ENCODE data around the gene SLU7. TPM values are rescaled to one million over a fixed set of nuclear protein-coding genes. Genes with fewer than 3 reads are reported as not detected.

The SLU7 gene
- total RNA-seq, 1 experiment from 2014 or later: 33.3 TPM

DNA sequence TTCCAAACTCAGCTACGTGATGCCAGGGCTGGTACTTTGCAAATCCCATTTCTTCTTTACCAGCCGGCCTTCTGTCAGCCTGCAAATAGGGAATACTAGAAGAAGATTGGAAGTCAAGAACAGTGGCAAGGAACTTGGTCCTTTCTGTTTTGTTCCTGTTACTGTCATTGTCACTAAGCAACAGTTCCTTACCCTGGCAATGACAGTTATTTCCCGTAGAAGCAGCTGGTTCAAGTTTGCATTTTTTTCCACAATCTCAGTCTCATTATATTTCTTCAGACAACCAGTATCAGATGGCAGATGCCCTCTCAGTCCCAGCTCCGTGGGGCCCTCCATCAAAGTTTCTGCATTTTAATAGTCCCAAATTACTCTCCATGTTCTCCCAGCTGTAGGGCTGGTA is 39.4 kb downstream of the SLU7 start:
- Histone ChIP-seq H3K4me3 (ENCODE audit: low read length) (no peak overlapping the region), H3K9me2 (replicated peaks; ENCODE audit: low read length) (no peaks in the 10 kb centered on the region), H3F3A (ENCODE audit: low read length, unreplicated experiment) (no peaks in the 10 kb centered on the region), H3K9me3 (ENCODE audit: low read length) (no peaks in the 10 kb centered on the region), H3K36me3 (ENCODE audit: low read depth, low read length) (no peaks in the 10 kb centered on the region), H2AFZ (ENCODE audit: low read length) (no peak overlapping the region), H3K4me1 (ENCODE audit: insufficient read depth, low read length) (no peaks in the 10 kb centered on the region), H3K79me2 (ENCODE audit: low read length) (no peaks in the 10 kb centered on the region), H3K4me2 (ENCODE audit: low read length) (no peak overlapping the region), H4K20me1 (ENCODE audit: low read length) (no peaks in the 10 kb centered on the region), H3K27ac (ENCODE audit: low read length) (no peak overlapping the region), H3K9ac (ENCODE audit: low read length) (no peak overlapping the region), H3K27me3 (ENCODE audit: low read length) (peaks cover 9% of the 10 kb centered on the region; the same call in 1 of the 2 replicates)
- no peak for ATAC-seq
- no peak for DNase-seq
- no TSS peak for BruUV-seq (replicated peaks)
- TF ChIP-seq EZH2 (IDR thresholded peaks at IDR 0.05; ENCODE audit: low read length, unreplicated experiment) (no peak), CTCF (conservative IDR thresholded peaks at IDR 0.05; ENCODE audit: low read depth, low read length) (no peak), EZH2phosphoT487 (IDR thresholded peaks at IDR 0.05; ENCODE audit: borderline replicate concordance, low read length) (no peak)
- ChIA-PET CTCF (interaction anchor here (0.9 kb wide), 1 partner anchor 12 kb away, joined by 3 read pairs; no protein-coding TSS in a partner anchor), POLR2A (ENCODE audit: unreplicated experiment) (no interaction called here)
- intact Hi-C loops (cut with micrococcal nuclease): no loop called here

DNA sequence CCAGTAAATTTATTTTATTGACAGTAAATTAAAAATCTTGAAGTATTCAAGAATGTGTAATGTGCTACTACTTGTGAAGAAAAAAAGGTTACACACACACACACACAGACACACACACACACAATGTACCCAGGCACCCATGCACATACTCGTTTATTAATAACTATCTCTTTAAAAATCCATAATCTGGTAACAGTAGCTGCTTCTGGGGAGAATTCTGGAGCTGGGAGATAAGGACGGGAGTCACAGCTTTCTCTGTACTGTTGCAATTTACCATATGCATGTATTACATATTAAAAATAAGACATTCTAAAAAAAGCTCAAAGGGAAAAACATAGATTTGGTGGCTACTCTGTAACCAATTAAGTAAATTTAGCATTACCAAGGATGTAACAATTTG is 40.6 kb downstream of the SLU7 start:
- DNase-seq (no peak), ATAC-seq (no peak)
- Histone ChIP-seq H4K20me1 (ENCODE audit: low read length) (no peaks in the 10 kb centered on the region), H3K36me3 (ENCODE audit: low read depth, low read length) (no peaks in the 10 kb centered on the region), H3K9me2 (replicated peaks; ENCODE audit: low read length) (no peaks in the 10 kb centered on the region), H3K27me3 (ENCODE audit: low read length) (peaks cover 10% of the 10 kb centered on the region; the same call in 1 of the 2 replicates), H3F3A (ENCODE audit: low read length, unreplicated experiment) (no peaks in the 10 kb centered on the region), H2AFZ (ENCODE audit: low read length) (no peak overlapping the region), H3K9ac (ENCODE audit: low read length) (no peak overlapping the region), H3K4me2 (ENCODE audit: low read length) (no peak overlapping the region), H3K4me1 (ENCODE audit: insufficient read depth, low read length) (no peaks in the 10 kb centered on the region), H3K9me3 (ENCODE audit: low read length) (no peaks in the 10 kb centered on the region), H3K4me3 (ENCODE audit: low read length) (no peak overlapping the region), H3K79me2 (ENCODE audit: low read length) (no peaks in the 10 kb centered on the region), H3K27ac (ENCODE audit: low read length) (no peak overlapping the region)
- BruUV-seq (replicated peaks): no TSS peak
- TF ChIP-seq CTCF (conservative IDR thresholded peaks at IDR 0.05; ENCODE audit: low read depth, low read length): no peak
- TF ChIP-seq EZH2phosphoT487 (IDR thresholded peaks at IDR 0.05; ENCODE audit: borderline replicate concordance, low read length): no peak
- TF ChIP-seq EZH2 (IDR thresholded peaks at IDR 0.05; ENCODE audit: low read length, unreplicated experiment): no peak
- ChIA-PET POLR2A (ENCODE audit: unreplicated experiment) (no interaction called here), CTCF (no interaction called here)
- intact Hi-C loops (cut with micrococcal nuclease): no loop called here

- ATAC-seq (no peak), DNase-seq (no peak)
- Histone ChIP-seq H3K9ac (ENCODE audit: low read length) (no peak overlapping the region), H3K9me2 (replicated peaks; ENCODE audit: low read length) (no peaks in the 10 kb centered on the region), H4K20me1 (ENCODE audit: low read length) (no peaks in the 10 kb centered on the region), H3K4me2 (ENCODE audit: low read length) (no peak overlapping the region), H3K4me3 (ENCODE audit: low read length) (no peak overlapping the region), H3K9me3 (ENCODE audit: low read length) (no peaks in the 10 kb centered on the region), H3K27ac (ENCODE audit: low read length) (no peak overlapping the region), H3K79me2 (ENCODE audit: low read length) (no peaks in the 10 kb centered on the region), H3K4me1 (ENCODE audit: insufficient read depth, low read length) (no peaks in the 10 kb centered on the region), H3F3A (ENCODE audit: low read length, unreplicated experiment) (no peaks in the 10 kb centered on the region), H2AFZ (ENCODE audit: low read length) (no peak overlapping the region), H3K27me3 (ENCODE audit: low read length) (peaks cover 10% of the 10 kb centered on the region; the same call in 1 of the 2 replicates), H3K36me3 (ENCODE audit: low read depth, low read length) (no peaks in the 10 kb centered on the region)
- intact Hi-C loops (cut with micrococcal nuclease): no loop called here
- CTCF ChIA-PET: interaction anchor here (0.6 kb wide), 1 partner anchor 126 kb away, joined by 7 read pairs; no protein-coding TSS in a partner anchor
- BruUV-seq (replicated peaks): no TSS peak
- POLR2A ChIA-PET (ENCODE audit: unreplicated experiment): no interaction called here
- TF ChIP-seq EZH2 (IDR thresholded peaks at IDR 0.05; ENCODE audit: low read length, unreplicated experiment): no peak
- no peak for TF ChIP-seq EZH2phosphoT487 (IDR thresholded peaks at IDR 0.05; ENCODE audit: borderline replicate concordance, low read length)
- no peak for TF ChIP-seq CTCF (conservative IDR thresholded peaks at IDR 0.05; ENCODE audit: low read depth, low read length)
Observed at GRCh38 chr5:160377651-160378050, 41.2 kb downstream of the SLU7 start.

Measured in PC-3 (cell line).